Colonic mucosa (tissue), 4 donors: ENCODE data around the gene TMEM9B. TPM values are rescaled to one million over a fixed set of nuclear protein-coding genes. Genes with fewer than 3 reads are reported as not detected.
"Not testable (repeated sequence)": the region's sequence is repeated elsewhere in the genome, so short reads cannot be mapped to it uniquely, and the experiment has no call there.

Experiments used
- DNase-seq: peaks from one replicate; pipeline ENCODE4 v3.0.0-alpha.2; 2020
- H3K27ac ChIP-seq: fragments of 200-600 bp; one replicate; pipeline ENCODE4 v1.8.0; 2021
- H3K27me3 ChIP-seq: fragments of 200-600 bp; one replicate; pipeline ENCODE4 v1.8.0; 2021
- H3K36me3 ChIP-seq: fragments of 200-600 bp; one replicate; pipeline ENCODE4 v1.8.0; 2021
- H3K4me1 ChIP-seq: fragments of 200-600 bp; one replicate; pipeline ENCODE4 v1.8.0; 2021; ENCODE audit warnings: mild to moderate bottlenecking
- H3K4me3 ChIP-seq: fragments of 200-600 bp; one replicate; pipeline ENCODE4 v1.8.0; 2021
- H3K9ac ChIP-seq, 2 donors: one replicate each; pipeline ENCODE4 v1.7.0; 2013; ENCODE audit warnings: control low read depth in 2 of 2, low read depth in 2 of 2, low read length in 2 of 2
- H3K9me3 ChIP-seq: fragments of 200-600 bp; one replicate; pipeline ENCODE4 v1.8.0; 2021
- CTCF ChIP-seq: fragments of 200-600 bp; IDR thresholded peaks from one replicate; pipeline ENCODE4 v1.8.0; 2022; ENCODE audit warnings: antibody characterized with exemption, mild to moderate bottlenecking
- intact Hi-C: fragments of 100-400 bp; cut with DNase I; formaldehyde crosslinking; loops from one replicate; pipeline ENCODE4 v1.14.1; 2022
- total RNA-seq, 2 donors: library from RNA; stranded (reverse); fragmentation: NEBNext Ultra II Directional in 1 of 2; extraction: Animal tissue kit (Norgen Biotek cat#: 25700) in 1 of 2; gene quantifications; one replicate each; pipeline ENCODE4 v1.2.1, GENCODE V29; 2021
- donor health status: healthy.
- donor health status: DM: no; HTN: no; CAD: no.
- donor health status: DM: no; HTN: no; CAD: no.

Gene TMEM9B
- total RNA-seq, 2 donors from 2014 or later: 55.3 to 69.3 TPM

DNA sequence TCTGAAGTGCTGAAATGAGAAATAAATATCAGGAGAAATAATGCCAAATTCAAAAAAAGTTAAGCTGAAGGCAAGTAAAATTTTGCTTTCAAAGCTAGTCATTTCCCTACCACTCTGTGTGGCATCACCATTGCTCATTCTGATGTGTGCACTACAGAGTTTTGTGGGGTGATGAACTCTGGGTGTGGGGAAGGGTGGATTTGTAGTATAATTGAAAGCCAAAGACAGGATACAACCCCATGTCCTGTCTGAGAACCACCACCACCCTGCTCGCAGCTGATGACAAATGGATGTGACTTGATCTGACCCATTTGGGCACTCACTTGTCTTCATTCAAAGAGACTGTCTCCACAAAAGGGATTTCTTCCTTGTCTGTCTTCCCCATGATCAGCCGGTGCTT is 19.3 kb upstream of the TMEM9B start:
- H3K27me3 ChIP-seq: no peaks in the 10 kb centered on the region
- no peak for TF ChIP-seq CTCF
- no peaks in the 10 kb centered on the region for H3K4me1 ChIP-seq
- no peak for DNase-seq
- no peak overlapping the region for H3K4me3 ChIP-seq
- no peak overlapping the region for H3K27ac ChIP-seq
- H3K36me3 ChIP-seq: no peaks in the 10 kb centered on the region
- no peak overlapping the region for H3K9ac ChIP-seq
- intact Hi-C loops: no loop called here
- H3K9me3 ChIP-seq: no peaks in the 10 kb centered on the region

GRCh38 chr11:8980485-8980884 is 16.2 kb upstream of the TMEM9B start:
- no peak for DNase-seq
- Histone ChIP-seq H3K27ac (no peak overlapping the region), H3K27me3 (no peaks in the 10 kb centered on the region), H3K36me3 (no peaks in the 10 kb centered on the region), H3K4me3 (no peak overlapping the region), H3K4me1 (no peaks in the 10 kb centered on the region), H3K9ac (no peak overlapping the region), H3K9me3 (no peaks in the 10 kb centered on the region)
- TF ChIP-seq CTCF: no peak
- intact Hi-C loops: no loop called here

- not testable (repeated sequence) for H3K9ac ChIP-seq
These were observed 15.1 kb upstream of the TMEM9B start for GRCh38 chr11:8979365-8979764.

DNA sequence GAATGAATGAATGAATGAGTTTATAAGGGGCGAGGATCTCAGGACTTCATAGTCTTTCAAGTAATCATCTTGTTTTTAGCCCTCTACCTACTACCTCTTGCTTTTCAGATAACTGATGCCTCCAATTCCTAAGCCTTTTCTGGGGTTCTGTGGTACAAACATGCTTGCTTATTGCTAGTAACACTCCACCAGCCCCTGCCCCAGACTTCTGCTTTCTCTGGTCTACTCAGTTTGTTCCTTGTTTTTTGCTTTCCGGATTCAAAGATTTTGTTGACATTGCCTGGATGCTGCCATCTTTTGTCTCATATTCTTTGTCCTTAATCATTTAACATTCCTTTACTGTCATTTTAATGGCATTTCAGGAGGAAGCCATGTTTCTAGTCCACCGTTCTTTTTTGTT is 8.9 kb upstream of the TMEM9B start:
- Histone ChIP-seq H3K36me3 (no peaks in the 10 kb centered on the region), H3K4me1 (no peaks in the 10 kb centered on the region), H3K4me3 (no peak overlapping the region), H3K9me3 (no peaks in the 10 kb centered on the region), H3K9ac (no peak overlapping the region), H3K27ac (no peak overlapping the region), H3K27me3 (no peaks in the 10 kb centered on the region)
- no peak for DNase-seq
- intact Hi-C loops: no loop called here
- no peak for TF ChIP-seq CTCF

More at GRCh38 chr11:8979365-8979764, 15.1 kb upstream of the TMEM9B start:
- H3K9me3 ChIP-seq, H3K36me3 ChIP-seq, intact Hi-C loops, DNase-seq, H3K4me1 ChIP-seq, H3K27me3 ChIP-seq, H3K27ac ChIP-seq, H3K4me3 ChIP-seq: not testable (repeated sequence)

GRCh38 chr11:8971924-8972316 is 7.7 kb upstream of the TMEM9B start:
- intact Hi-C loops: no loop called here
- no peak for TF ChIP-seq CTCF
- Histone ChIP-seq H3K9ac (no peak overlapping the region), H3K36me3 (no peaks in the 10 kb centered on the region), H3K27ac (no peak overlapping the region), H3K4me3 (no peak overlapping the region), H3K4me1 (no peaks in the 10 kb centered on the region), H3K27me3 (no peaks in the 10 kb centered on the region), H3K9me3 (no peaks in the 10 kb centered on the region)
- no peak for DNase-seq

GRCh38 chr11:8971196-8971923 is 7.1 kb upstream of the TMEM9B start:
- Histone ChIP-seq H3K27me3 (no peaks in the 10 kb centered on the region), H3K27ac (no peak overlapping the region), H3K9me3 (no peaks in the 10 kb centered on the region), H3K9ac (no peak overlapping the region), H3K4me1 (no peaks in the 10 kb centered on the region), H3K4me3 (no peak overlapping the region), H3K36me3 (no peaks in the 10 kb centered on the region)
- intact Hi-C loops: no loop called here
- DNase-seq: no peak
- no peak for TF ChIP-seq CTCF
